Pancreas (tissue), 10 donors: ENCODE data around the gene PRRC2B. TPM values are rescaled to one million over a fixed set of nuclear protein-coding genes. Genes with fewer than 3 reads are reported as not detected.
"Not testable (repeated sequence)": the region's sequence is repeated elsewhere in the genome, so short reads cannot be mapped to it uniquely, and the experiment has no call there.

Experiments used
- ATAC-seq, 4 donors: fragments of 200-7000 bp; cut with Tn5 transposase; one replicate each; pipeline versions ENCODE4 v1.8.0 to v1.9.1; 2020; ENCODE audit warnings: mild to moderate bottlenecking in 4 of 4, moderate library complexity in 4 of 4
- DNase-seq, 6 donors: peaks; one replicate each; pipeline ENCODE4 v3.0.0-alpha.2; 2020
- FAIRE-seq: peaks from 2 replicates; lab custom pipeline; 2012; peaks lifted over from hg19 to GRCh38; lab: Jason Lieb, UNC
- H3K27ac ChIP-seq, 4 donors: fragments of 200-600 bp; sonication (generic); 1 replicate in 3 of 4; 2 replicates in 1 of 4; pipeline versions ENCODE4 v1.5.0 to v1.8.0; 2020
- H3K27me3 ChIP-seq, 4 donors: fragments of 200-600 bp; one replicate each; pipeline ENCODE4 v1.8.0; 2021
- H3K36me3 ChIP-seq, 3 donors: fragments of 200-600 bp; sonication (generic) in 1 of 3; one replicate each; pipeline versions ENCODE4 v1.5.0 to v1.8.0; 2020 to 2021
- H3K4me1 ChIP-seq, 3 donors: fragments of 200-600 bp; one replicate each; pipeline ENCODE4 v1.8.0; 2021
- H3K4me3 ChIP-seq, 4 donors: fragments of 200-600 bp; sonication (generic) in 2 of 4; one replicate each; pipeline versions ENCODE4 v1.5.0 to v1.8.0; 2020 to 2021
- H3K9me3 ChIP-seq, 4 donors: fragments of 200-600 bp; one replicate each; pipeline ENCODE4 v1.8.0; 2021
- WGBS, 2 donors: extraction: QIAGEN DNeasy Blood & Tissue Kit; methylation state at CpG; one replicate each; pipeline ENCODE4 v1.1.7; 2013; 5-methylcytosine and 5-hydroxymethylcytosine counted together
- intact Hi-C, 3 donors: fragments of 100-400 bp; cut with DNase I; formaldehyde crosslinking; loops; one replicate each; pipeline versions ENCODE4 v1.11.1 to v1.14.2; 2022
- polyA plus RNA-seq, 2 donors: library from polyadenylated mRNA; stranded (reverse); fragments of 200-250 nt; gene quantifications; one replicate each; pipeline ENCODE4 v1.2.3, GENCODE V29; 2013
- total RNA-seq, 6 donors: library from RNA; stranded (reverse); fragmentation: NEBNext Ultra II Directional in 4 of 6; extraction: Animal tissue kit (Norgen Biotek cat#: 25700) in 4 of 6; gene quantifications; one replicate each; pipeline versions ENCODE4 v1.2.1 to v1.2.4, GENCODE V29; 2021 to 2023
- TF ChIP-seq, protein P1 (sequence below), 4 donors: fragments of 200-600 bp; sonication (generic) in 3 of 4; IDR thresholded peaks; one replicate each; pipeline versions ENCODE4 v1.5.0 to v1.8.0; 2021; ENCODE audit warnings: antibody characterized with exemption in 4 of 4
- donor health status: healthy with polysubstance abuse.
- donor health status: DM: no; HTN: no; CAD: no; lungs with moderate emphysema.
- donor health status: DM: no; HTN: no; CAD: no.
- donor health status: control.
- donor health status: control.
- donor health status: Bipolar disorder and iron deficiency.
- donor health status: DM: yes; HTN: yes; CAD: no.
- donor health status: DM: no; HTN: no; CAD: no.
- donor health status: DM: no; HTN: no; CAD: no.
- donor health status: DM: yes; HTN: yes; CAD: no.

PRRC2B gene
- 100 to 1,000 TPM in 2 of 6 donors, 10 to 100 TPM in 4; 67.4 to 132 (median 94.9) TPM for total RNA-seq
- 10 to 100 TPM; 44.8 to 77.9 TPM for polyA plus RNA-seq

- intact Hi-C loops = no loop called here
Observed at GRCh38 chr9:131393622-131394463, at the start of gene PRRC2B. Gene PRRC2B (plus strand): TSS chr9:131394086. CDS start chr9:131430145, 36,059 bp downstream.

DNA sequence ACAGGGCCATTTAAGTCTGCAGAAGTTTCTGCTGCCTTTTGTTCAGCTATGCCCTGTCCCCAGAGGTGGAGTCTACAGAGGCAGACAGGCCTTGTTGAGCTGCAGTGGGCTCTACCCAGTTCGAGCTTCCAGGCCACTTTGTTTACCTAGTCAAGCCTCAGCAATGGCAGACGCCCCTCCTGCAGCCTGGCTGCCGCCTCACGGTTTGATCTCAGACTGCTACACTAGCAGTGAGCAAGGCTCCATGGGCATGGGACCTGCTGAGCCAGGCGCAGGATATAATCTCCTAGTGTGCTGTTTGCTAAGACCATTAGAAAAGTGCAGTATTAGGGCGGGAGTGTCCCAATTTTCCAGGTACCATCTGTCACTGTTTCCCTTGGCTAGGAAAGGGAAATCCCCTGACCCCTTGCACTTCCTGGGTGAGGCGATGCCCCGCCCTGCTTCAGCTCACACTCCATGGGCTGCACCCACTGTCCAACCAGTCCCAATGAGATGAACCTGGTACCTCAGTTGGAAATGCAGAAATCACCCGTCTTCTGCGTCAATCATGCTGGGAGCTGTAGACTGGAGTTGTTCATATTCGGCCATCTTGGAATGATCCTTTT, 48.9 kb upstream of the PRRC2B start:
- H3K9me3 ChIP-seq, H3K4me1 ChIP-seq, H3K27me3 ChIP-seq, FAIRE-seq, intact Hi-C loops, H3K36me3 ChIP-seq, H3K4me3 ChIP-seq, ATAC-seq, H3K27ac ChIP-seq: not testable (repeated sequence)
- DNase-seq = peak in 1 of 6 donors; percentile 17
- 83 to 86% methylated on average over 11 of the region's 11 CpGs for WGBS, 2 donors

More at GRCh38 chr9:131393622-131394463, at the start of gene PRRC2B:
- Histone ChIP-seq H3K4me1 (peaks cover 36 to 41% (median 39%) of the 10 kb centered on the region in 3 donors), H3K27ac (peak within 1 kb of the TSS; percentile 76 to 96 (median 93)), H3K36me3 (no peaks in the 10 kb centered on the region), H3K27me3 (no peaks in the 10 kb centered on the region), H3K4me3 (peak within 1 kb of the TSS; percentile 31 to 83 (median 66)), H3K9me3 (no peaks in the 10 kb centered on the region)
- ATAC-seq = peak; percentile 78 to 84 (median 82)
- TF ChIP-seq, protein P1, sequence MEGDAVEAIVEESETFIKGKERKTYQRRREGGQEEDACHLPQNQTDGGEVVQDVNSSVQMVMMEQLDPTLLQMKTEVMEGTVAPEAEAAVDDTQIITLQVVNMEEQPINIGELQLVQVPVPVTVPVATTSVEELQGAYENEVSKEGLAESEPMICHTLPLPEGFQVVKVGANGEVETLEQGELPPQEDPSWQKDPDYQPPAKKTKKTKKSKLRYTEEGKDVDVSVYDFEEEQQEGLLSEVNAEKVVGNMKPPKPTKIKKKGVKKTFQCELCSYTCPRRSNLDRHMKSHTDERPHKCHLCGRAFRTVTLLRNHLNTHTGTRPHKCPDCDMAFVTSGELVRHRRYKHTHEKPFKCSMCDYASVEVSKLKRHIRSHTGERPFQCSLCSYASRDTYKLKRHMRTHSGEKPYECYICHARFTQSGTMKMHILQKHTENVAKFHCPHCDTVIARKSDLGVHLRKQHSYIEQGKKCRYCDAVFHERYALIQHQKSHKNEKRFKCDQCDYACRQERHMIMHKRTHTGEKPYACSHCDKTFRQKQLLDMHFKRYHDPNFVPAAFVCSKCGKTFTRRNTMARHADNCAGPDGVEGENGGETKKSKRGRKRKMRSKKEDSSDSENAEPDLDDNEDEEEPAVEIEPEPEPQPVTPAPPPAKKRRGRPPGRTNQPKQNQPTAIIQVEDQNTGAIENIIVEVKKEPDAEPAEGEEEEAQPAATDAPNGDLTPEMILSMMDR (IDR thresholded peaks at IDR 0.05) = peak; percentile 20 to 45 (median 32)
- no peak for FAIRE-seq
- 1% methylated on average over 10 to 112 of the region's 114 CpGs for WGBS, 2 donors
- DNase-seq = peak; percentile 82 to 96 (median 88)

DNA sequence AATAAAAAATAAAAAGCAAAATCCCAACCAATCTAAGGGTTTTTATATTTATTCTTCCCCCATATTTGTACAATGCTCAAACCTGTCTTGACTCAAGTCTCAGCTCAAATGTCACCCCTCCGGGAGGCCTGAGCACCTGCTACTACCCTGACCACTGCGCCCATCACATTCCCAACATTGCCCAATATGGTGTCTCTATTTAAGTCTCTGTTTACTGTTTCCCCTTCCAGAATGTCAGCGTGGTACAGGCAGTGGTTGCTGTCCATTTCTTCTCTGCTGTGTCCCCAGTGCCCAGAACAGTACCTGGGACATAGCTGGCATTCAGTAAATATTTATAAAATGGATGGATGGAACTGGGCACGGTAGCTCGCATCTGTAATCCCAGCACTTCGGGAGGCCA, 47.3 kb upstream of the PRRC2B start:
- intact Hi-C loops = no loop called here
- no peak for ATAC-seq
- H3K4me1 ChIP-seq = no peaks in the 10 kb centered on the region
- no peak overlapping the region for H3K27ac ChIP-seq
- no peaks in the 10 kb centered on the region for H3K27me3 ChIP-seq
- H3K9me3 ChIP-seq = no peaks in the 10 kb centered on the region
- no peaks in the 10 kb centered on the region for H3K36me3 ChIP-seq
- 87 to 94% methylated on average over 6 of the region's 6 CpGs for WGBS, 2 donors
- FAIRE-seq = no peak
- DNase-seq = peak in 1 of 6 donors; percentile 12
- no peak overlapping the region for H3K4me3 ChIP-seq
- TF ChIP-seq, protein P1 (IDR thresholded peaks at IDR 0.05) = no peak

DNA sequence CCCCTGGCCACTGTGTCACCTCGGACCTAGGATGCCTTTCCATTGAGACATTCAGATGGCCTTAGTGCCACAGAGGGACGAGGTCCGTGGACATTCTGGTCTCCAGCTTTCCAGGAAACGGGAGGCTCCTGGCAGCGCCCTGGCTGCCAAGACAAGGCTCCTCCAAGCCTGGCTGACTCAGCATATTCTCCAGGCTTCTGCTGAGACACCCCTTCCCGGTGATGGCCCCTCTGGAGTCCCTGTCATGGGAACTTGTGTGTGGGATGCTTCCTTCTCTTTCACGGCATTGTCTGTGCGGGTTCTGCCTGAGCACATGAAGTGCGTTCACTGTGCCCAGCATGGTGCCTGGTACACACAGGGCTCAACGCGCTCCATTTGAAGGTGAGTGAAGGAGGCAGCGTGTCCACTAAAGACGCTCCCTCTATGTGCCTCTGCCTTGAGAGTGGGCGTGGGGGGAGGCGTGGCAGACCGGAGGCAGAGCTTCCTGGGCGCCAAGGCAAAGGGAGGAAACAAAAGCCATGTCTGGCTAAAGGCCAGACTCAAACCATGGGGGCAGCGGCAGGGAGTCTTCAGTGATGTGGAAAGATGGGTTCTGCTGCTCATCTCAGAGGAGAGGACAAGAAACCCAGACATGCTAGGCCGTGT, 46.4 kb upstream of the PRRC2B start:
- 72 to 79% methylated on average over 19 of the region's 19 CpGs for WGBS, 2 donors
- no peak overlapping the region for H3K27ac ChIP-seq
- H3K4me3 ChIP-seq = no peak overlapping the region
- no peaks in the 10 kb centered on the region for H3K27me3 ChIP-seq
- no peaks in the 10 kb centered on the region for H3K36me3 ChIP-seq
- DNase-seq = peak in 1 of 6 donors; percentile 30
- H3K4me1 ChIP-seq = no peaks in the 10 kb centered on the region
- ATAC-seq = no peak
- no peaks in the 10 kb centered on the region for H3K9me3 ChIP-seq
- intact Hi-C loops = no loop called here
- TF ChIP-seq, protein P1 (IDR thresholded peaks at IDR 0.05) = no peak
- FAIRE-seq = no peak
